Measurements from ENCODE around the gene SCYGR8.
"Not testable (repeated sequence)": the region's sequence is repeated elsewhere in the genome, so short reads cannot be mapped to it uniquely, and the experiment has no call there.

DNA sequence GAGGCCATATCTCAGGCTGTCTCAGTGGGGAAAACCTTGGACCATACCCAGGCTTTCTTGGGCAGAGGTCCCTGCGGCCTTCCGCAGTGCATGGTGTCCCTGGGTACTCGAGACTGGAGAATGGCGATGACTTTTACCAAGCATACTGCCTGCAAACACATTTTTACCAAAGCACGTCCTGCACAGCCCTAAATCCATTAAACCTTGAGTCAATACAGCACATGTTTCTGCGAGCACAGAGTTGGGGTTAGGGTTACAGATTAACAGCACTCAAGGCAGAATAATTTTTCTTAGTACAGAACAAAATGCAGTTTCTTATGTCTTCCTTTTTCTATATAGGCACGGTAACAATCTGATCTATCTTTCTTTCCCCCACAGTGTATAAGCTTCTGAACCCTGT, 22.9 kb upstream of the SCYGR8 start:
- TF ChIP-seq CTCF (IDR thresholded peaks at IDR 0.05; ENCODE audit: low read length); EZH2 (optimal IDR thresholded peaks at IDR 0.05; ENCODE audit: low read depth, low read length): not testable (repeated sequence)
